HG03139 (cell line): ENCODE measurements around the gene SLC18A2.
"Not testable (repeated sequence)": the region's sequence is repeated elsewhere in the genome, so short reads cannot be mapped to it uniquely, and the experiment has no call there.

Experiments used
- ATAC-seq: cut with Tn5 transposase; IDR thresholded peaks from one replicate; pipeline ENCODE4 v1.9.1; 2021; ENCODE audit not compliant: unreplicated experiment

Gene SLC18A2

GRCh38 chr10:117262291-117262902 is 21.5 kb downstream of the SLC18A2 start:
- no peak for ATAC-seq

- ATAC-seq = no peak
Measured at GRCh38 chr10:117262903-117263293, 22.0 kb downstream of the SLC18A2 start.

- no peak for ATAC-seq
Measured at GRCh38 chr10:117264782-117265181, 23.9 kb downstream of the SLC18A2 start.

GRCh38 chr10:117266400-117266799 is 25.5 kb downstream of the SLC18A2 start:
- no peak for ATAC-seq

- ATAC-seq = no peak
Measured at GRCh38 chr10:117266812-117267211, 25.9 kb downstream of the SLC18A2 start.

- no peak for ATAC-seq
Measured at GRCh38 chr10:117268258-117268657, 27.3 kb downstream of the SLC18A2 start.

GRCh38 chr10:117268907-117269306 is 28.0 kb downstream of the SLC18A2 start:
- ATAC-seq = no peak

GRCh38 chr10:117271427-117271826 is 30.5 kb downstream of the SLC18A2 start:
- ATAC-seq = no peak

- no peak for ATAC-seq
Measured at GRCh38 chr10:117272195-117273076, 31.5 kb downstream of the SLC18A2 start.

GRCh38 chr10:117273980-117274379 is 33.1 kb downstream of the SLC18A2 start:
- no peak for ATAC-seq

GRCh38 chr10:117274509-117274908 is 33.6 kb downstream of the SLC18A2 start:
- no peak for ATAC-seq

- no peak for ATAC-seq
Measured at GRCh38 chr10:117275121-117275520, 34.2 kb downstream of the SLC18A2 start.

GRCh38 chr10:117277675-117278074 is 36.8 kb downstream of the SLC18A2 start:
- ATAC-seq = no peak

- no peak for ATAC-seq
Measured at GRCh38 chr10:117284716-117285494, 44.0 kb downstream of the SLC18A2 start.

GRCh38 chr10:117290872-117291271 is 50.0 kb downstream of the SLC18A2 start:
- ATAC-seq = not testable (repeated sequence)

GRCh38 chr10:117294039-117294645 is 53.2 kb downstream of the SLC18A2 start:
- ATAC-seq = no peak

- no peak for ATAC-seq
Measured at GRCh38 chr10:117294735-117295134, 53.8 kb downstream of the SLC18A2 start.

- no peak for ATAC-seq
Measured at GRCh38 chr10:117298219-117298618, 57.3 kb downstream of the SLC18A2 start.

GRCh38 chr10:117299435-117299834 is 58.5 kb downstream of the SLC18A2 start:
- ATAC-seq = no peak

- no peak for ATAC-seq
Measured at GRCh38 chr10:117300671-117301070, 59.8 kb downstream of the SLC18A2 start.

GRCh38 chr10:117303451-117303850 is 62.5 kb downstream of the SLC18A2 start:
- not testable (repeated sequence) for ATAC-seq
